A549 (cell line): ENCODE measurements around the gene CLDN1. TPM values are rescaled to one million over a fixed set of nuclear protein-coding genes. Genes with fewer than 3 reads are reported as not detected.

Source experiments
- ATAC-seq, 2 experiments: fragments of 200-7000 bp in 1 of 2; fragments of >200 bp in 1 of 2; cut with Nextera tagmentation in 1 of 2; cut with Tn5 transposase in 1 of 2; 3 replicates each; pipeline versions ENCODE4 v1.8.0 to v1.9.1; 2018 to 2020; ENCODE audit warnings: mild to moderate bottlenecking in 1 of 2, moderate library complexity in 1 of 2
- CTCF ChIA-PET: fragments of 300-600 bp; sonication (Branson Sonifier 250); formaldehyde crosslinking; extraction: SDS; loops from one replicate; lab custom pipeline; 2021; ENCODE audit warnings: antibody characterized with exemption, inconsistent platforms; lab: Yijun Ruan, JAX
- POLR2A ChIA-PET: fragments of 350-600 bp; formaldehyde crosslinking; extraction: SDS; loops from one replicate; lab custom pipeline; 2021; ENCODE audit warnings: antibody characterized with exemption, inconsistent platforms; lab: Yijun Ruan, JAX
- DNase-seq, 2 experiments: peaks; one replicate each; pipeline versions ENCODE4 v3.0.0 to v3.0.0-alpha.2; 2011 to 2016; ENCODE audit warnings: low read depth in 1 of 2, low spot score in 1 of 2
- FAIRE-seq: peaks from 2 replicates; lab custom pipeline; 2011; peaks lifted over from hg19 to GRCh38; lab: Jason Lieb, UNC
- H3K27ac ChIP-seq, 2 experiments: fragments of >200 bp; sonication (Bioruptor Twin); formaldehyde crosslinking; 3 replicates each; pipeline ENCODE4 v1.5.1; 2016 to 2017
- H3K4me1 ChIP-seq: fragments of >200 bp; sonication (Bioruptor Twin); formaldehyde crosslinking; 3 replicates; pipeline ENCODE4 v1.6.1; 2016
- H3K4me2 ChIP-seq: fragments of >200 bp; sonication (Bioruptor Twin); formaldehyde crosslinking; 3 replicates; pipeline ENCODE4 v1.6.1; 2016
- H3K4me3 ChIP-seq: fragments of >200 bp; sonication (Bioruptor Twin); formaldehyde crosslinking; 3 replicates; pipeline ENCODE4 v1.5.1; 2016
- H3K9me3 ChIP-seq: fragments of >200 bp; sonication (Bioruptor Twin); formaldehyde crosslinking; 3 replicates; pipeline ENCODE4 v1.6.1; 2016
- ATOH8 ChIP-seq: fragments of 250-450 bp; sonication (Bioruptor Pico); IDR thresholded peaks from 2 replicates; pipeline ENCODE4 v1.5.0; 2020; ENCODE audit warnings: low read depth, mild to moderate bottlenecking, moderate library complexity
- BCL3 ChIP-seq: fragments of >200 bp; sonication (Bioruptor Twin); formaldehyde crosslinking; IDR thresholded peaks from 3 replicates; pipeline ENCODE4 v1.6.1; 2016
- CHD2 ChIP-seq: fragments of 150-350 bp; IDR thresholded peaks from 2 replicates; pipeline ENCODE4 v1.6.1; 2014; ENCODE audit warnings: low read length; ENCODE audit not compliant: partially characterized antibody
- E2F6 ChIP-seq: IDR thresholded peaks from 2 replicates; pipeline ENCODE4 v1.6.1; 2012; ENCODE audit warnings: low read depth, borderline replicate concordance
- EHMT2 ChIP-seq: fragments of 200-600 bp; sonication (generic); IDR thresholded peaks from 2 replicates; pipeline ENCODE4 v1.6.1; 2016; ENCODE audit warnings: antibody characterized with exemption, low read depth, mild to moderate bottlenecking, moderate library complexity
- EP300 ChIP-seq, 2 experiments: fragments of >200 bp; sonication (Bioruptor Twin); formaldehyde crosslinking; IDR thresholded peaks; 2 replicates in 1 of 2; 3 replicates in 1 of 2; pipeline ENCODE4 v1.6.1; 2016 to 2017
- FOSB ChIP-seq: fragments of 250-450 bp; sonication (Bioruptor Pico); IDR thresholded peaks from 2 replicates; pipeline ENCODE4 v1.5.0; 2020; ENCODE audit warnings: mild to moderate bottlenecking, moderate library complexity
- FOSL2 ChIP-seq, 2 experiments: fragments of 450-650 bp in 1 of 2; fragments of >200 bp in 1 of 2; sonication (Bioruptor Twin) in 1 of 2; formaldehyde crosslinking; IDR thresholded peaks; 2 replicates each; pipeline versions ENCODE4 v1.5.0 to v1.6.1; 2016 to 2020; ENCODE audit warnings: mild to moderate bottlenecking in 1 of 2, moderate library complexity in 1 of 2
- FOXS1 ChIP-seq: fragments of 250-450 bp; sonication (Bioruptor Pico); IDR thresholded peaks from 2 replicates; pipeline ENCODE4 v1.5.0; 2020; ENCODE audit warnings: mild to moderate bottlenecking, moderate library complexity
- GATA3 ChIP-seq: IDR thresholded peaks from 2 replicates; pipeline ENCODE4 v1.6.1; 2012; ENCODE audit warnings: borderline replicate concordance
- HDAC2 ChIP-seq: fragments of 200-600 bp; sonication (generic); IDR thresholded peaks from 2 replicates; pipeline ENCODE4 v1.6.1; 2016
- HOXA7 ChIP-seq: fragments of 250-450 bp; sonication (Bioruptor Pico); IDR thresholded peaks from 2 replicates; pipeline ENCODE4 v1.5.0; 2020; ENCODE audit warnings: mild to moderate bottlenecking, moderate library complexity
- HOXB13 ChIP-seq: fragments of 250-450 bp; sonication (Bioruptor Pico); IDR thresholded peaks from 2 replicates; pipeline ENCODE4 v1.5.0; 2020; ENCODE audit warnings: low read depth, mild to moderate bottlenecking, moderate library complexity
- JUN ChIP-seq, 2 experiments: fragments of >200 bp; sonication (Bioruptor Twin); formaldehyde crosslinking; IDR thresholded peaks; 2 replicates in 1 of 2; 3 replicates in 1 of 2; pipeline ENCODE4 v1.6.1; 2016 to 2017
- JUNB ChIP-seq: fragments of >200 bp; sonication (Bioruptor Twin); formaldehyde crosslinking; IDR thresholded peaks from 2 replicates; pipeline ENCODE4 v1.6.1; 2016
- KDM1A ChIP-seq: fragments of 200-600 bp; sonication (generic); IDR thresholded peaks from 2 replicates; pipeline ENCODE4 v1.6.1; 2016; ENCODE audit warnings: low read depth, mild to moderate bottlenecking
- KDM5A ChIP-seq: fragments of 200-600 bp; sonication (generic); IDR thresholded peaks from 2 replicates; pipeline ENCODE4 v1.6.1; 2016; ENCODE audit warnings: antibody characterized with exemption, mild to moderate bottlenecking
- MAFK ChIP-seq: fragments of 450-650 bp; IDR thresholded peaks from 2 replicates; pipeline ENCODE4 v1.6.1; 2014; ENCODE audit not compliant: partially characterized antibody
- MAX ChIP-seq: IDR thresholded peaks from 2 replicates; pipeline ENCODE4 v1.6.1; 2012
- NPAS2 ChIP-seq: fragments of 250-450 bp; sonication (Bioruptor Pico); IDR thresholded peaks from 2 replicates; pipeline ENCODE4 v1.8.0; 2022; ENCODE audit warnings: mild to moderate bottlenecking, moderate library complexity, borderline replicate concordance
- POLR2A ChIP-seq: IDR thresholded peaks from 2 replicates; pipeline ENCODE4 v1.6.1; 2012; ENCODE audit warnings: mild to moderate bottlenecking, low read length
- POLR2AphosphoS2 ChIP-seq: conservative IDR thresholded peaks from 2 replicates; pipeline ENCODE4 v1.6.1; 2012; ENCODE audit warnings: low read length, improper control_type of control experiment, inconsistent platforms
- RAD21 ChIP-seq, 2 experiments: fragments of >200 bp in 1 of 2; sonication (Bioruptor Twin) in 1 of 2; formaldehyde crosslinking in 1 of 2; IDR thresholded peaks in 1 of 2; conservative IDR thresholded peaks in 1 of 2; 2 replicates in 1 of 2; 3 replicates in 1 of 2; pipeline ENCODE4 v1.6.1; 2012 to 2018; ENCODE audit warnings: inconsistent platforms in 1 of 2
- RCOR1 ChIP-seq: fragments of 150-350 bp; IDR thresholded peaks from 2 replicates; pipeline ENCODE4 v1.6.1; 2014; ENCODE audit warnings: antibody characterized with exemption, low read length, low read depth
- RFX5 ChIP-seq: fragments of 450-650 bp; IDR thresholded peaks from 2 replicates; pipeline ENCODE4 v1.7.1; 2014; ENCODE audit warnings: antibody characterized with exemption, mild to moderate bottlenecking, moderate library complexity
- RNF2 ChIP-seq: fragments of 200-600 bp; sonication (generic); IDR thresholded peaks from 2 replicates; pipeline ENCODE4 v1.6.1; 2016; ENCODE audit warnings: low read depth, mild to moderate bottlenecking, antibody characterized with exemption, moderate library complexity, borderline replicate concordance
- TP53 ChIP-seq: fragments of 250-450 bp; sonication (Bioruptor Pico); IDR thresholded peaks from 2 replicates; pipeline ENCODE4 v1.5.0; 2021; ENCODE audit warnings: mild to moderate bottlenecking, moderate library complexity
- ZNF302 ChIP-seq: fragments of 250-450 bp; sonication (Bioruptor Pico); IDR thresholded peaks from 2 replicates; pipeline ENCODE4 v1.9.0; 2021; ENCODE audit warnings: inconsistent platforms, mild to moderate bottlenecking, moderate library complexity
- WGBS: methylation state at CpG from one replicate; pipeline ENCODE4 v1.1.6; 2017; ENCODE audit errors: missing lambda C conversion rate; 5-methylcytosine and 5-hydroxymethylcytosine counted together
- polyA plus RNA-seq, 4 experiments: library from polyadenylated mRNA; depleted of rRNA in 3 of 4; stranded (reverse); fragments of >200 nt; fragmentation: RNase III in 1 of 4; extraction: RNeasy Plus Mini Kit Qiagen cat#74134 plus additional on column Dnase treatment in 1 of 4; gene quantifications; 2 replicates in 3 of 4; 3 replicates in 1 of 4; pipeline ENCODE4 v1.2.3, GENCODE V29; 2011 to 2017
- TF ChIP-seq, protein P1 (sequence below): fragments of >200 bp; sonication (Bioruptor Twin); formaldehyde crosslinking; IDR thresholded peaks from 2 replicates; pipeline ENCODE4 v1.6.1; 2016
- TF ChIP-seq, protein P2 (sequence below): fragments of >200 bp; sonication (Bioruptor Twin); formaldehyde crosslinking; IDR thresholded peaks from 3 replicates; pipeline ENCODE4 v1.5.1; 2016

CLDN1 gene
- polyA plus RNA-seq, 2 of the 4 experiments (the other 2 are of a cell fraction): 33.7 to 142 TPM

DNA sequence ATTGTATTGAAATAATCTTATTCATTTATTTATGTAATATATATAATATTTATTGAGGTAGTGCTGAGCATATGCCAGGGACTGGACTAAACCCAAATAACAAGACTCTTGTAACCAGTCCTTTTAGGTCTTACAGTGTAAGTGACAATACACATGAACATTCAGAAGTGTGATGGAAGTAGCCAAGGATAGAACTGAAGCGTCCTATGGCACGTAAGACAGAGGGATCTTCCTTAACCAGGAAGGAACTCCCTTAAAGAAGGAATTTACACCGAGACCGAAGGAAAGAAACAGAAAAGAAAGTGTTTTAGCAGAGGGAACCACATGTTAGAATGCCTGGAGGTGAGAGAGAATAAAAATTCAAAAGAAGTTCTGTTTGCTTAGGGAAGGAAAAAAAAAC lies 23.6 kb upstream of the CLDN1 start:
- TF ChIP-seq FOSB (CRISPR knock-in tag) (0 out of 2 replicates have a peak, but pooled peaks have one; percentile 24), ATOH8 (CRISPR knock-in tag) (no peak), HOXB13 (CRISPR knock-in tag) (peak; percentile 49; the same call in 1 of the 2 replicates), KDM5A (no peak), RFX5 (no peak), POLR2A (no peak), E2F6 (no peak), HOXA7 (CRISPR knock-in tag) (peak; percentile 33; the same call in 1 of the 2 replicates), NPAS2 (no peak), RNF2 (no peak), TP53 (no peak)
- POLR2A ChIA-PET: interaction anchor here (1.4 to 2.1 kb wide), 2 partner anchors 24 to 41 kb away, joined by 9 to 27 read pairs; partner anchors contain the start of gene CLDN1
- H3K9me3 ChIP-seq: peaks cover 24% of the 10 kb centered on the region
- 0% methylated on average over 4 of the region's 4 CpGs for WGBS
- CTCF ChIA-PET: interaction anchor here (1.4 to 2.4 kb wide), 3 partner anchors 24 to 38 kb away, joined by 4 to 20 read pairs (median 8); partner anchors contain the start of gene CLDN1
- H3K4me1 ChIP-seq: peaks cover 34% of the 10 kb centered on the region
- peak overlapping the region; percentile 27; the same call in 1 of the 3 replicates for H3K4me3 ChIP-seq
- no peak for FAIRE-seq
- peak; percentile 17 to 48; a peak in 5 of 6 replicates for ATAC-seq
- peak overlapping the region; percentile 95 to 97 for H3K27ac ChIP-seq
- H3K4me2 ChIP-seq: peak overlapping the region; percentile 91
- peak in 1 of 2 experiments; percentile 66 for DNase-seq

DNA sequence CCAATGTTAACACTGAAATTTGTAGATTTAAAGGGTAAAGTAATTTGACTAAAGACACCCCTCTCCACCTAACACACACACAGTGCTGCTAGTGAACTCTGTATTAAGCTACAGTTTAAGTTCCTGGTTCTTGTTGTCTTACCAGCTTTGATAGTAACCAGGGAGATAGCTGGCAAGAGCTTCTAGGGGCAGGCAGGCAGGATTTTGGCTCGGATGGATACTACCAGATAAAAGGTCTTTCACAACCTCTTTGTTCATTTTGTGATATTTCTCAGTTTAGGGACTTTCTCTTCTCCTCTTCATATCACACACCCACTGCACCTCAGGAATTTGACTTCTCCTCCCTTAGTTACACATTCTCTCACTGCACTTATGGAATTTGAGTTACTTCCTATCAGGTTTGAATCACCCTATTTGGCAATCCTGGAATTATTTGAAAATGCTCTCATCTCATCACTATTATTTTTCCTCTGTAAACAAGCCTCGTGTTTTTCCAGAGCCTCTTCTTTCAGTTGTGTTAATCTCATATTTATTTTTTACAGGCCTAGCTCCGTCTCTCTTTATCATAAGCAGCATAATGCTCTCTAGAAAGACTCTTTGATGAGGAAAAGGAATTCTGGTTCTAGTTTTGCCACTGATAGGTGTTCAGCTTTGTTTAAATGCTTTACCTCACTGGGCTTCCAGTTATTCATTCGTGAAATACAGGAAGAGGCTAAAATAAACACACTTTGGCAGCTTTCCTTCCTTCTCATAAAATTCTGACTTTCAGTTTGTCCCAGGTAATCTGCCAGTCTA lies 23.0 kb upstream of the CLDN1 start:
- peaks cover 34% of the 10 kb centered on the region for H3K4me1 ChIP-seq
- H3K9me3 ChIP-seq: peaks cover 25% of the 10 kb centered on the region
- FAIRE-seq (peak; percentile 77), ATAC-seq (peak; percentile 95 to 98), DNase-seq (peak in 1 of 2 experiments; percentile 96)
- peak overlapping the region; percentile 36 for H3K4me3 ChIP-seq
- peak overlapping the region; percentile 91 for H3K4me2 ChIP-seq
- WGBS: under 1% methylated on average over 4 of the region's 4 CpGs
- ChIA-PET CTCF (interaction anchor here (0.8 to 2.4 kb wide), 4 partner anchors 11 to 39 kb away, joined by 3 to 20 read pairs (median 6); partner anchors contain the start of gene CLDN1), POLR2A (interaction anchor here (0.6 to 2.1 kb wide), 4 partner anchors 24 to 123 kb away, joined by 3 to 27 read pairs (median 8); partner anchors contain the start of gene CLDN1)
- peak overlapping the region; percentile 95 to 97 for H3K27ac ChIP-seq
- TF ChIP-seq FOSL2 (IDR thresholded peaks at IDR 0.05) (peak; percentile 81), FOSL2 (CRISPR knock-in tag; IDR thresholded peaks at IDR 0.05) (peak; percentile 92), HOXA7 (CRISPR knock-in tag) (no peak; the same call in 1 of the 2 replicates), RAD21 (conservative IDR thresholded peaks at IDR 0.05 in 1 of 2, IDR thresholded peaks at IDR 0.05 in 1 of 2) (peak; percentile 12 to 50; a peak in 4 of 5 replicates), BCL3 (peak; percentile 87), ZNF302 (CRISPR knock-in tag) (no peak), POLR2AphosphoS2 (no peak), HDAC2 (no peak), KDM5A (no peak), JUN (IDR thresholded peaks at IDR 0.05) (peak; percentile 84 to 92), JUNB (peak; percentile 88), CHD2 (no peak), EP300 (IDR thresholded peaks at IDR 0.05) (peak; percentile 85 to 93; a peak in 4 of 5 replicates), MAFK (no peak), FOXS1 (CRISPR knock-in tag) (peak; percentile 15; the same call in 1 of the 2 replicates), RCOR1 (no peak), MAX (peak; percentile 64; the same call in 1 of the 2 replicates), ATOH8 (CRISPR knock-in tag) (no peak), EHMT2 (no peak), KDM1A (no peak), GATA3 (peak; percentile 93)
- TF ChIP-seq, protein P1, sequence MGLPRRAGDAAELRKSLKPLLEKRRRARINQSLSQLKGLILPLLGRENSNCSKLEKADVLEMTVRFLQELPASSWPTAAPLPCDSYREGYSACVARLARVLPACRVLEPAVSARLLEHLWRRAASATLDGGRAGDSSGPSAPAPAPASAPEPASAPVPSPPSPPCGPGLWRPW: peak; percentile 55; the same call in 1 of the 2 replicates
- TF ChIP-seq, protein P2, sequence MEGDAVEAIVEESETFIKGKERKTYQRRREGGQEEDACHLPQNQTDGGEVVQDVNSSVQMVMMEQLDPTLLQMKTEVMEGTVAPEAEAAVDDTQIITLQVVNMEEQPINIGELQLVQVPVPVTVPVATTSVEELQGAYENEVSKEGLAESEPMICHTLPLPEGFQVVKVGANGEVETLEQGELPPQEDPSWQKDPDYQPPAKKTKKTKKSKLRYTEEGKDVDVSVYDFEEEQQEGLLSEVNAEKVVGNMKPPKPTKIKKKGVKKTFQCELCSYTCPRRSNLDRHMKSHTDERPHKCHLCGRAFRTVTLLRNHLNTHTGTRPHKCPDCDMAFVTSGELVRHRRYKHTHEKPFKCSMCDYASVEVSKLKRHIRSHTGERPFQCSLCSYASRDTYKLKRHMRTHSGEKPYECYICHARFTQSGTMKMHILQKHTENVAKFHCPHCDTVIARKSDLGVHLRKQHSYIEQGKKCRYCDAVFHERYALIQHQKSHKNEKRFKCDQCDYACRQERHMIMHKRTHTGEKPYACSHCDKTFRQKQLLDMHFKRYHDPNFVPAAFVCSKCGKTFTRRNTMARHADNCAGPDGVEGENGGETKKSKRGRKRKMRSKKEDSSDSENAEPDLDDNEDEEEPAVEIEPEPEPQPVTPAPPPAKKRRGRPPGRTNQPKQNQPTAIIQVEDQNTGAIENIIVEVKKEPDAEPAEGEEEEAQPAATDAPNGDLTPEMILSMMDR: no peak
